A673 (cell line): Measurements from ENCODE around the gene GRAMD1B.

Experiments
- EZH2 ChIP-seq: fragments of 200-600 bp; sonication (generic); IDR thresholded peaks from 2 replicates; pipeline ENCODE4 v1.6.1; 2017; ENCODE audit warnings: borderline replicate concordance, low read depth, mild to moderate bottlenecking, mixed read lengths, antibody characterized with exemption, low read length; ENCODE audit not compliant: poor library complexity, severe bottlenecking
- TF ChIP-seq, protein P1 (sequence below): fragments of 300-800, 200-600 bp; sonication (generic); conservative IDR thresholded peaks from 2 replicates; pipeline ENCODE4 v1.5.1; 2017; ENCODE audit warnings: low read depth, mild to moderate bottlenecking, antibody characterized with exemption, low read length, moderate library complexity, mixed read lengths

DNA sequence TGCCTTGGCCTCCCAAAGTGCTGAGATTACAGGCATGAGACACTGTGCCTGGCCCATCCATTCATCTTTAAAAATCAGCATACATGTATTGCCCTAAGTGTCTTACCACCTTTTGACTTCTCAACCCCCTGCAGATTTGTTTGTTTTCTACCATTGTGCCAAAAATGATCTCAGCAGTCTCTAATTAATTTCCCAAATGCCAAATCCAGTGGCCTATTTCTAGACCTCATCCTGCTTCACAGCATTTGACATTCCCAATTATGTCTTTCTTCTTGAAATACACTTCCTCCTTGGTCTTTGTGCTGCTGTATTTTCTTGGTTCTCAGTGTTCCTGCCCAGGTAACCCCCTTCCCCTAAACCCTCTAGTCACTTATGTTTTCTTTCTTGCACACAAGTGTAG is 46.0 kb upstream of the GRAMD1B start:
- TF ChIP-seq, protein P1, sequence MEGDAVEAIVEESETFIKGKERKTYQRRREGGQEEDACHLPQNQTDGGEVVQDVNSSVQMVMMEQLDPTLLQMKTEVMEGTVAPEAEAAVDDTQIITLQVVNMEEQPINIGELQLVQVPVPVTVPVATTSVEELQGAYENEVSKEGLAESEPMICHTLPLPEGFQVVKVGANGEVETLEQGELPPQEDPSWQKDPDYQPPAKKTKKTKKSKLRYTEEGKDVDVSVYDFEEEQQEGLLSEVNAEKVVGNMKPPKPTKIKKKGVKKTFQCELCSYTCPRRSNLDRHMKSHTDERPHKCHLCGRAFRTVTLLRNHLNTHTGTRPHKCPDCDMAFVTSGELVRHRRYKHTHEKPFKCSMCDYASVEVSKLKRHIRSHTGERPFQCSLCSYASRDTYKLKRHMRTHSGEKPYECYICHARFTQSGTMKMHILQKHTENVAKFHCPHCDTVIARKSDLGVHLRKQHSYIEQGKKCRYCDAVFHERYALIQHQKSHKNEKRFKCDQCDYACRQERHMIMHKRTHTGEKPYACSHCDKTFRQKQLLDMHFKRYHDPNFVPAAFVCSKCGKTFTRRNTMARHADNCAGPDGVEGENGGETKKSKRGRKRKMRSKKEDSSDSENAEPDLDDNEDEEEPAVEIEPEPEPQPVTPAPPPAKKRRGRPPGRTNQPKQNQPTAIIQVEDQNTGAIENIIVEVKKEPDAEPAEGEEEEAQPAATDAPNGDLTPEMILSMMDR = no peak
- TF ChIP-seq EZH2 = no peak
